Smooth muscle cell (in vitro differentiated cells): ENCODE measurements around the gene CRISPLD2. TPM values are rescaled to one million over a fixed set of nuclear protein-coding genes. Genes with fewer than 3 reads are reported as not detected.

Experiments used
- DNase-seq: peaks from one replicate; lab custom pipeline; 2025; ENCODE audit not compliant: unreplicated experiment; lab: John Stamatoyannopoulos, UW
- H2AFZ ChIP-seq: fragments of 200-600 bp; sonication (generic); 2 replicates; pipeline ENCODE4 v1.6.0; 2016; ENCODE audit warnings: antibody characterized with exemption, low read depth, mild to moderate bottlenecking
- H3F3A ChIP-seq: fragments of 200-600 bp; sonication (generic); 2 replicates; pipeline ENCODE4 v1.6.0; 2017; ENCODE audit warnings: antibody characterized with exemption, low read depth
- H3K27ac ChIP-seq: fragments of 200-600 bp; sonication (generic); 2 replicates; pipeline ENCODE4 v1.5.1; 2016; ENCODE audit warnings: low read depth, mild to moderate bottlenecking
- H3K27me3 ChIP-seq: fragments of 200-600 bp; sonication (generic); 2 replicates; pipeline ENCODE4 v1.6.1; 2016; ENCODE audit warnings: low read depth, mild to moderate bottlenecking
- H3K36me3 ChIP-seq: fragments of 200-600 bp; sonication (generic); 2 replicates; pipeline ENCODE4 v1.5.1; 2016; ENCODE audit warnings: low read depth
- H3K4me1 ChIP-seq: fragments of 200-600 bp; sonication (generic); 2 replicates; pipeline ENCODE4 v1.5.1; 2016; ENCODE audit warnings: low read depth
- H3K4me2 ChIP-seq: fragments of 200-600 bp; sonication (generic); 2 replicates; pipeline ENCODE4 v1.6.0; 2016; ENCODE audit warnings: mild to moderate bottlenecking
- H3K4me3 ChIP-seq: fragments of 200-600 bp; sonication (generic); 2 replicates; pipeline ENCODE4 v1.5.1; 2016; ENCODE audit warnings: mild to moderate bottlenecking
- H3K79me2 ChIP-seq: fragments of 200-600 bp; sonication (generic); 2 replicates; pipeline ENCODE4 v1.6.0; 2016; ENCODE audit warnings: low read depth, mild to moderate bottlenecking
- H3K9ac ChIP-seq: fragments of 200-600 bp; sonication (generic); 2 replicates; pipeline ENCODE4 v1.6.0; 2016; ENCODE audit warnings: low read depth
- H3K9me3 ChIP-seq: fragments of 200-600 bp; sonication (generic); replicated peaks from 2 replicates; pipeline ENCODE4 v1.5.1; 2016; ENCODE audit warnings: low read depth
- H4K20me1 ChIP-seq: fragments of 200-600 bp; sonication (generic); 2 replicates; pipeline ENCODE4 v1.6.0; 2016; ENCODE audit warnings: low read depth
- WGBS: methylation state at CpG from one replicate; pipeline ENCODE4 v1.1.7; 2016; ENCODE audit warnings: low lambda C conversion rate; 5-methylcytosine and 5-hydroxymethylcytosine counted together
- polyA plus RNA-seq: library from polyadenylated mRNA; unstranded; fragments of >200 nt; fragmentation: Nextera tagmentation; extraction: Ambion mirVana; gene quantifications from 2 replicates; pipeline ENCODE4 v1.2.1, GENCODE V29; 2016
- total RNA-seq: library from RNA; depleted of rRNA; stranded (reverse); fragments of >200 nt; gene quantifications from 2 replicates; pipeline ENCODE4 v1.2.3, GENCODE V29; 2014
- TF ChIP-seq, protein P1 (sequence below): fragments of 200-600 bp; sonication (generic); IDR thresholded peaks from 2 replicates; pipeline ENCODE4 v1.5.1; 2017; ENCODE audit warnings: borderline replicate concordance, mild to moderate bottlenecking, antibody characterized with exemption; ENCODE audit not compliant: insufficient read depth, poor library complexity, severe bottlenecking

CRISPLD2 gene
- total and polyA plus RNA-seq, 2 experiments from 2014 or later: 63.1 to 105 TPM

DNA sequence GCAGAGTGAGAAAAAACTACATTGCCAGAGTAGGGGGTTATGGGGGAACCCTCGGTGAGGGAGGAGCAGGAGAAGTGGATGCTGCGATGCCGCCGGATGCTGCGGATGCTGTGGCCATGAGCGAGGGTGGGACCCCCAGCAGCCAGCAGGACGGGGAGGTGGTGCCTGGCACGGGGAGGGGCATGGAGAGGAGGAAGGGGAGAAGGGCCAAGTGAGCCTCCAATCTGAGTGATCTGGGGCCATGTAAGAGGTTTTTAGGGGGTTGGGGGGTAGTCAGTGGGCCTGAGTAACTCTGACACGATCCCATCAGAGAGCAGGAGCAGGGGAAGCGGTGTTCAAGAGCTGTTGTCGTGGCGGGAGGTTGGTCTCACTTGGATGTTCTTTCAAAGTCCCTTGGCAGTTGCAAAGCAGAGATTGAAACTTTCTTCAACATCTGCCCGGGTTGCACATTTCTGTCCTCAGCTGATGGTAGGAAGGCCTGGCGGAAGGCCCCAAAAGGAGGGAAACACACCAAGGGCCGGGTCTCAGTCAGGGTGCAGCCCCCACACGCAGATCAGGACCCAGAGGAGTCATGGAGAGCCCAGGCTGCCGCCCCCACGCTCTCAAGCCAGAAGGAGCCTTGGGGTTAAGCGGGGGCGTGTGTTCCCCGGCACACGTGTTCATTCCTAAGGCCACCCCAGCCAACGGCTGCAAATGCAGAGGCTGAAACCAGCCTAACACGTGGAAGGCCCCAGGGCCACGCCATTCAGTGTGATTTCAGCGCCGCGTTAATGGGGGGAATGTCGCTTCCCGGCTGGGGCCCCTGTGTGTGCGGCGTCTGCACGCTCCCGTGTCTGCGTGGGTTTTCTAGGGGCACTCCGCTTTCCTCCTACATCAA is 109.9 kb downstream of the CRISPLD2 start:
- no peak for DNase-seq
- H3K9me3 ChIP-seq: no peaks in the 10 kb centered on the region
- no peaks in the 10 kb centered on the region for H4K20me1 ChIP-seq
- H3K27ac ChIP-seq: no peak overlapping the region
- H3K27me3 ChIP-seq: no peaks in the 10 kb centered on the region
- 84% methylated on average over 36 of the region's 36 CpGs for WGBS
- H3K9ac ChIP-seq: no peak overlapping the region
- H3K4me1 ChIP-seq: no peaks in the 10 kb centered on the region
- H2AFZ ChIP-seq: no peak overlapping the region
- no peaks in the 10 kb centered on the region for H3F3A ChIP-seq
- H3K36me3 ChIP-seq: no peaks in the 10 kb centered on the region
- TF ChIP-seq, protein P1, sequence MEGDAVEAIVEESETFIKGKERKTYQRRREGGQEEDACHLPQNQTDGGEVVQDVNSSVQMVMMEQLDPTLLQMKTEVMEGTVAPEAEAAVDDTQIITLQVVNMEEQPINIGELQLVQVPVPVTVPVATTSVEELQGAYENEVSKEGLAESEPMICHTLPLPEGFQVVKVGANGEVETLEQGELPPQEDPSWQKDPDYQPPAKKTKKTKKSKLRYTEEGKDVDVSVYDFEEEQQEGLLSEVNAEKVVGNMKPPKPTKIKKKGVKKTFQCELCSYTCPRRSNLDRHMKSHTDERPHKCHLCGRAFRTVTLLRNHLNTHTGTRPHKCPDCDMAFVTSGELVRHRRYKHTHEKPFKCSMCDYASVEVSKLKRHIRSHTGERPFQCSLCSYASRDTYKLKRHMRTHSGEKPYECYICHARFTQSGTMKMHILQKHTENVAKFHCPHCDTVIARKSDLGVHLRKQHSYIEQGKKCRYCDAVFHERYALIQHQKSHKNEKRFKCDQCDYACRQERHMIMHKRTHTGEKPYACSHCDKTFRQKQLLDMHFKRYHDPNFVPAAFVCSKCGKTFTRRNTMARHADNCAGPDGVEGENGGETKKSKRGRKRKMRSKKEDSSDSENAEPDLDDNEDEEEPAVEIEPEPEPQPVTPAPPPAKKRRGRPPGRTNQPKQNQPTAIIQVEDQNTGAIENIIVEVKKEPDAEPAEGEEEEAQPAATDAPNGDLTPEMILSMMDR: no peak
- no peak overlapping the region for H3K4me2 ChIP-seq
- no peak overlapping the region for H3K4me3 ChIP-seq
- no peaks in the 10 kb centered on the region for H3K79me2 ChIP-seq

GRCh38 chr16:84930298-84931106 is 110.7 kb downstream of the CRISPLD2 start:
- no peaks in the 10 kb centered on the region for H3K4me1 ChIP-seq
- H3K4me3 ChIP-seq: no peak overlapping the region
- H4K20me1 ChIP-seq: no peaks in the 10 kb centered on the region
- no peaks in the 10 kb centered on the region for H3F3A ChIP-seq
- H3K27me3 ChIP-seq: no peaks in the 10 kb centered on the region
- H3K9ac ChIP-seq: no peak overlapping the region
- no peaks in the 10 kb centered on the region for H3K79me2 ChIP-seq
- H3K9me3 ChIP-seq: no peaks in the 10 kb centered on the region
- WGBS: 89% methylated on average over 2 of the region's 8 CpGs
- TF ChIP-seq, protein P1: no peak
- H3K27ac ChIP-seq: no peak overlapping the region
- DNase-seq: no peak
- no peak overlapping the region for H2AFZ ChIP-seq
- H3K4me2 ChIP-seq: no peak overlapping the region
- no peaks in the 10 kb centered on the region for H3K36me3 ChIP-seq

DNA sequence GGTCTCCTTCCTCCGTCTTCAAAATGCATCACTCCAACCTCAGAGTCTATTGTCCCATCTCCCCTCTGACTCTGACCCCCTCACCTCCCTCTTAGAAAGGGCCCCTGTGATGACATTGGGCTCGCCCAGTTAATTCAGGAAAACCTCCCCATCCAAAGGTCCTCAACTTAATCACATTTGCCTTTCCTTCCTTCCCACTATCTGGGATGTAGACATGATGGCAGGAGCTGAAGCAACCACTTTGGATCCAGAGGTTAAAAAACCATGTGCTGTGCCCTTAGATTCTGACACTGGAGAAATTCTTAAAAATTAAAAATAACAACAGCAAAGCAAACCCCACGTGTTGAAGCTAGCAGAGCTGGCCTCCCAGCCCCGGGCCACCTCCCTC is 111.3 kb downstream of the CRISPLD2 start:
- DNase-seq: no peak
- Histone ChIP-seq H3F3A (no peaks in the 10 kb centered on the region), H3K9ac (no peak overlapping the region), H3K27me3 (no peaks in the 10 kb centered on the region), H3K9me3 (no peaks in the 10 kb centered on the region), H3K79me2 (no peaks in the 10 kb centered on the region), H3K4me3 (no peak overlapping the region), H3K4me2 (no peak overlapping the region), H2AFZ (no peak overlapping the region), H3K36me3 (no peaks in the 10 kb centered on the region), H3K4me1 (no peaks in the 10 kb centered on the region), H4K20me1 (no peaks in the 10 kb centered on the region), H3K27ac (no peak overlapping the region)
- whole genome bisulfite sequencing: 94% methylated on average over 4 of the region's 4 CpGs
- TF ChIP-seq, protein P1: no peak
